BJ (cell line): ENCODE data around the gene NFKB1. TPM values are rescaled to one million over a fixed set of nuclear protein-coding genes. Genes with fewer than 3 reads are reported as not detected.

Source experiments
- CTCF ChIA-PET: fragments of 350-600 bp; formaldehyde crosslinking; extraction: SDS; loops from one replicate; lab custom pipeline; 2021; ENCODE audit warnings: antibody characterized with exemption, inconsistent platforms; lab: Yijun Ruan, JAX
- POLR2A ChIA-PET: fragments of 300-600 bp; sonication (Branson Sonifier 250); formaldehyde crosslinking; extraction: SDS; loops from one replicate; lab custom pipeline; 2021; ENCODE audit warnings: antibody characterized with exemption; lab: Charles Lee
- DNase-seq: peaks from one replicate; pipeline ENCODE4 v3.0.0-alpha.2; 2011; ENCODE audit warnings: low read depth
- H3K27me3 ChIP-seq: 2 replicates; pipeline ENCODE4 v1.6.0; 2011; ENCODE audit warnings: low read length; ENCODE audit not compliant: control insufficient read depth, insufficient read depth
- H3K36me3 ChIP-seq: 2 replicates; pipeline ENCODE4 v1.5.1; 2011; ENCODE audit warnings: low read length; ENCODE audit not compliant: control insufficient read depth, insufficient read depth
- H3K4me3 ChIP-seq: 2 replicates; pipeline ENCODE4 v1.5.1; 2011; ENCODE audit warnings: low read depth, mild to moderate bottlenecking, control low read depth, low read length
- polyA plus RNA-seq: library from polyadenylated mRNA; depleted of rRNA; stranded (reverse); fragments of >200 nt; gene quantifications from 2 replicates; pipeline ENCODE4 v1.2.3, GENCODE V29; 2011
- TF ChIP-seq, protein P1 (sequence below): IDR thresholded peaks from 2 replicates; pipeline ENCODE4 v1.5.1; 2011; ENCODE audit warnings: low read depth, mild to moderate bottlenecking, control low read depth, inconsistent platforms, low read length, moderate library complexity; ENCODE audit not compliant: insufficient read depth

The NFKB1 gene
- polyA plus RNA-seq, 1 experiment, result 16.6 TPM

DNA sequence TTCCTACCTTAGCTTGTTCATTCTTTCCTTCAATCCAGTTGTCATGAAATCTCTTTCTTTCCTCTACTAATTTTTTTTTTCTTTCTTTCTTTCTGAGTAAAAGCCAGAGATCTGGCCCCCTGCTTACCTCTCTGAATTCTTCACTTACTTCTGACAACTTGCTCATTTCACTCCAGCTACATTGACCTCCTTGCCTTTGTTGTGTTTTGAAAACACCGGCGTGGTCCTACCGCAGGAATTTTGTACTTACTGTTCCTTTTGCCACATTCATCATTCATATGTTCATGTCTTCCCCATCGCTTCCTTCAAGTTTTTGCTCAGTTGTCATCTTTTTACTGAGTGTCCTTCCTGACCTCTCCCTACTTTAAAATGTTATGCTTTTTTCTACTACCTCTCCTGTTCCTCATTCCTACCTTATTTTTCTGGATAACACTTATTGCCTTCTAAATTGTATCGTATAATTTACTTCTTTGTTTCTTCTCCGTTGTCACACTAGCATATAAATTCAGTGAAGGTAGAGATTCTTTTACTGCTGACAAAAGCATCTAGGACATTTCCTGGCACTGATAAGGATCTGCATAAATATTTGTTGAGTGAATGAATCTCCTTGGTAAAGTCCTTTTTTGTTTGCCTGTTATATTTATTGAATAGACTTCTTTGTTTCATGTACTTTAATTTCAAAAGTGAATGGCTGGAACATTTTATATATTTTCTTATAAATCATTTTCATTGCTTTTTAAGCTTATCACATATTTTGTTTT, 74.4 kb downstream of the NFKB1 start:
- H3K36me3 ChIP-seq, result peaks cover 3% of the 10 kb centered on the region; the same call in 1 of the 2 replicates
- TF ChIP-seq, protein P1, sequence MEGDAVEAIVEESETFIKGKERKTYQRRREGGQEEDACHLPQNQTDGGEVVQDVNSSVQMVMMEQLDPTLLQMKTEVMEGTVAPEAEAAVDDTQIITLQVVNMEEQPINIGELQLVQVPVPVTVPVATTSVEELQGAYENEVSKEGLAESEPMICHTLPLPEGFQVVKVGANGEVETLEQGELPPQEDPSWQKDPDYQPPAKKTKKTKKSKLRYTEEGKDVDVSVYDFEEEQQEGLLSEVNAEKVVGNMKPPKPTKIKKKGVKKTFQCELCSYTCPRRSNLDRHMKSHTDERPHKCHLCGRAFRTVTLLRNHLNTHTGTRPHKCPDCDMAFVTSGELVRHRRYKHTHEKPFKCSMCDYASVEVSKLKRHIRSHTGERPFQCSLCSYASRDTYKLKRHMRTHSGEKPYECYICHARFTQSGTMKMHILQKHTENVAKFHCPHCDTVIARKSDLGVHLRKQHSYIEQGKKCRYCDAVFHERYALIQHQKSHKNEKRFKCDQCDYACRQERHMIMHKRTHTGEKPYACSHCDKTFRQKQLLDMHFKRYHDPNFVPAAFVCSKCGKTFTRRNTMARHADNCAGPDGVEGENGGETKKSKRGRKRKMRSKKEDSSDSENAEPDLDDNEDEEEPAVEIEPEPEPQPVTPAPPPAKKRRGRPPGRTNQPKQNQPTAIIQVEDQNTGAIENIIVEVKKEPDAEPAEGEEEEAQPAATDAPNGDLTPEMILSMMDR, result no peak
- POLR2A ChIA-PET, result no interaction called here
- H3K4me3 ChIP-seq, result no peak overlapping the region
- no peak for DNase-seq
- CTCF ChIA-PET, result interaction anchor here (0.6 kb wide), 1 partner anchor 35 kb away, joined by 3 read pairs; no protein-coding TSS in a partner anchor
- H3K27me3 ChIP-seq, result no peaks in the 10 kb centered on the region

DNA sequence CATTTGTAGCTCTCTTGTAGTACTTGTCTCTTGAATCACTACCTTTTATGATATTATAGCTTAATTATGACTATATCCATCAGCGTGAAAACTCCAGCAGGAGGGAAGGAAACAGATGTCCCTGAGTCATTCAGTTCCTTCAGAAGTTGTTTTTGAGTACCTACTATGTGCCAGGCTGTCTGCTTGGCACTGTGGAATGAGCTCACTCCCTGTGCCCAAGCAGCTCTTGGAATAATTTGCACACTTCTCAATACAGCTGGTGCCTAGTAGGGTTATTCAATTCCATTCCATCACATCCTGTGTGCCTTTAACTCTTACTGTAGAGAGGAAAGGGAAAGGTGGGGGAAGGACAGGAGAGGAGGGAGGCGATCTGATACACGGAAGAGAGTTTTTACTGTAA, 77.1 kb downstream of the NFKB1 start:
- DNase-seq, result no peak
- CTCF ChIA-PET, result interaction anchor here (1.2 kb wide), 1 partner anchor 522 kb away, joined by 3 read pairs; no protein-coding TSS in a partner anchor
- TF ChIP-seq, protein P1, result no peak
- Histone ChIP-seq H3K4me3 (no peak overlapping the region), H3K36me3 (peaks cover 4% of the 10 kb centered on the region), H3K27me3 (no peaks in the 10 kb centered on the region)
- POLR2A ChIA-PET, result no interaction called here

DNA sequence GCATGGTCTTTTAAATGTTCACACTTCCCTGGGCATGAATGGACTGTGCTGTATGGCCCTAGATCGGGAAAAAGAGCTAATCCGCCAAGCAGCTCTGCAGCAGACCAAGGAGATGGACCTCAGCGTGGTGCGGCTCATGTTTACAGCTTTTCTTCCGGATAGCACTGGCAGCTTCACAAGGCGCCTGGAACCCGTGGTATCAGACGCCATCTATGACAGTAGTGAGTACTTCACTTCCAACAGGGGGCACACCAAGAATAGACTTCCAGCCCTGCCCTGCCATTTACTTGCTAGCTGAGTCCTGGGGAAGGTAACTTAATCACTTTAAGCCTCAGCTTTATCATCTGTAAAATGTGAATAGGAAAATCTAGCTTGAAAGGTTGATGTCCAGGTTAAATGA, 77.7 kb downstream of the NFKB1 start:
- TF ChIP-seq, protein P1, result no peak
- CTCF ChIA-PET, result interaction anchor here (1.0 to 1.2 kb wide), 2 partner anchors 9 to 521 kb away, joined by 3 to 5 read pairs; no protein-coding TSS in a partner anchor
- Histone ChIP-seq H3K27me3 (no peaks in the 10 kb centered on the region), H3K4me3 (no peak overlapping the region), H3K36me3 (peaks cover 4% of the 10 kb centered on the region)
- POLR2A ChIA-PET, result no interaction called here
- no peak for DNase-seq

DNA sequence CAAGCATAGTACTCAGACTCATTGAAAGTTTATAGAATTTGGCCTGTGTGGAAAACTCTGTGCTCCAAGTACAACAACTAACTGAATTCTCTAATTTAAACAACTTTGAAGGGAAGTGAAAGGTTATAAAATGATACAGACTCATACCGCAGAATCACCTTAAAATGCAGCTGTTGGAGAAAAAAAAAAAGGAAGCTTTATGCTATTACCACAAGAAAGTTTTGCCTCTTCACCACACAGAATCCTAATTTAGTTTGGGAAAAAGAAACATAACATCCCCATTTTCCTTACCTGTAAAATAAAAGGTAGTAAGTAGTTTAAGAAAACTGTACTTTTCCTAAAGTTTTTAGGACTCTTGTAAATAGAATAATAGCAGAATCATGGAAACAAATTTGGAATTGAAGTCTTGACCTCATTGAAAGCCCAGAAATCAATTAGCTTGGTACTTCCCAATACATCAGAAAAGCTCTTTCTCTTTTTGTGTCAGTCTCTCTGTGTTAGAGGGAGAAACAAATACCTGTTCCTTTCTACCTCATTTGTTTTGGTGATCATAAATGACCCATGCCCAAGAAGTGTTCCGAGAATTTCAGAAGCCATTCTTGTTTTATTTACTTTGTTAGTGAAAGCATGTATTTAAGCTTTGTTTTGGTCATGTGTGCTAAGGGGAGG, 78.8 kb downstream of the NFKB1 start:
- TF ChIP-seq, protein P1, result no peak
- H3K4me3 ChIP-seq, result no peak overlapping the region
- POLR2A ChIA-PET, result no interaction called here
- no peaks in the 10 kb centered on the region for H3K27me3 ChIP-seq
- H3K36me3 ChIP-seq, result peaks cover 4% of the 10 kb centered on the region
- CTCF ChIA-PET, result interaction anchor here (1.0 to 1.2 kb wide), 3 partner anchors 8 to 11 kb away, joined by 3 to 5 read pairs (median 5); no protein-coding TSS in a partner anchor
- DNase-seq, result no peak

DNA sequence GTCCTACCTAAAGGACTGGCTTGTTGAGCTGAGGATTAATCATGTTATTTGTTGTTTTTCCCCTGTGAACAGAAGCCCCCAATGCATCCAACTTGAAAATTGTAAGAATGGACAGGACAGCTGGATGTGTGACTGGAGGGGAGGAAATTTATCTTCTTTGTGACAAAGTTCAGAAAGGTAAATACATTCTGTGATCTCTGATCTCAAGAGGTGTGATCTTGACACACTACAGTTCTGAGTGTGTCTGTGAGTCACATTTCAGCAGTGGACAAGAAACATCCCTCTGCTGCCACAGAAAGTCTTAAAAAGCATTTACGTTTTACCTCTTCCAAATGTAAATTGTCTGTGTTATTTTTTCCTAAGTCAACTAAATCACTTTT, 79.3 kb downstream of the NFKB1 start:
- H3K27me3 ChIP-seq, result no peaks in the 10 kb centered on the region
- ChIA-PET POLR2A (no interaction called here), CTCF (interaction anchor here (1.0 to 1.2 kb wide), 2 partner anchors 11 kb away, joined by 3 to 5 read pairs; no protein-coding TSS in a partner anchor)
- H3K4me3 ChIP-seq, result no peak overlapping the region
- TF ChIP-seq, protein P1, result no peak
- H3K36me3 ChIP-seq, result peaks cover 4% of the 10 kb centered on the region
- DNase-seq, result no peak
